Heart left ventricle (tissue), 13 donors: Measurements from ENCODE around the gene ANKRD40CL.

Experiments used
- CTCF ChIP-seq, 12 donors: fragments of 200-600 bp; sonication (generic) in 4 of 12; IDR thresholded peaks; one replicate each; pipeline versions ENCODE4 v1.5.0 to v1.8.0; 2018 to 2022; ENCODE audit warnings: antibody characterized with exemption in 12 of 12, mild to moderate bottlenecking in 5 of 12
- POLR2A ChIP-seq, 2 donors: fragments of 450-650 bp; IDR thresholded peaks; one replicate each; pipeline ENCODE4 v1.6.1; 2017; ENCODE audit warnings: antibody characterized with exemption in 2 of 2, mild to moderate bottlenecking in 2 of 2, moderate library complexity in 2 of 2
- donor health status: ischemic (EF 13 %, LVEDD 7.1; RV severe dilation, severe dysfunction).
- donor health status: DM: no; HTN: yes; CAD: no.
- donor health status: DM: no; HTN: no; CAD: no.
- donor health status: ischemic (EF 25% LVEDD 6.9; RV normal size, moderate dysfunction).
- donor health status: ischemic (EF 25% LVEDD 5.7; RV mildly dilated, moderate dysfunction).
- donor health status: ischemic (EF 35%, LVEDD 5.7; RV mildly dilated, moderate dysfunction).
- donor health status: nonischemic (EF 11% LVEDD 7.7; RV severe dilation, severe dysfunction).
- donor health status: DM: yes; HTN: yes; CAD: no.
- donor health status: PGD.
- donor health status: ischemic (EF 29% LVEDD 5.4; RV normal size, mild dysfunction).
- donor health status: nonischemic (EF 23%, LVEDD 6.1; RV moderate dilation, normal function).

GRCh38 chr17:50800196-50800700 lies 32.9 kb upstream of the ANKRD40CL start:
- no peak for TF ChIP-seq CTCF (IDR thresholded peaks at IDR 0.05)
- no peak for TF ChIP-seq POLR2A (IDR thresholded peaks at IDR 0.05)
